A549 (cell line): ENCODE measurements around the gene PKP4. TPM values are rescaled to one million over a fixed set of nuclear protein-coding genes. Genes with fewer than 3 reads are reported as not detected.
A peak's percentile ranks its signal among the peaks of the same experiment; 100 is the strongest.

Experiments
- ATAC-seq, 2 experiments: fragments of 200-7000 bp in 1 of 2; fragments of >200 bp in 1 of 2; cut with Nextera tagmentation in 1 of 2; cut with Tn5 transposase in 1 of 2; 3 replicates each; pipeline versions ENCODE4 v1.8.0 to v1.9.1; 2018 to 2020; ENCODE audit warnings: mild to moderate bottlenecking in 1 of 2, moderate library complexity in 1 of 2
- CTCF ChIA-PET: fragments of 300-600 bp; sonication (Branson Sonifier 250); formaldehyde crosslinking; extraction: SDS; loops from one replicate; lab custom pipeline; 2021; ENCODE audit warnings: antibody characterized with exemption, inconsistent platforms; lab: Yijun Ruan, JAX
- POLR2A ChIA-PET: fragments of 350-600 bp; formaldehyde crosslinking; extraction: SDS; loops from one replicate; lab custom pipeline; 2021; ENCODE audit warnings: antibody characterized with exemption, inconsistent platforms; lab: Yijun Ruan, JAX
- DNase-seq, 2 experiments: peaks; one replicate each; pipeline versions ENCODE4 v3.0.0 to v3.0.0-alpha.2; 2011 to 2016; ENCODE audit warnings: low read depth in 1 of 2, low spot score in 1 of 2
- FAIRE-seq: peaks from 2 replicates; lab custom pipeline; 2011; peaks lifted over from hg19 to GRCh38; lab: Jason Lieb, UNC
- H3K27ac ChIP-seq, 2 experiments: fragments of >200 bp; sonication (Bioruptor Twin); formaldehyde crosslinking; 3 replicates each; pipeline ENCODE4 v1.5.1; 2016 to 2017
- H3K4me1 ChIP-seq: fragments of >200 bp; sonication (Bioruptor Twin); formaldehyde crosslinking; 3 replicates; pipeline ENCODE4 v1.6.1; 2016
- H3K4me2 ChIP-seq: fragments of >200 bp; sonication (Bioruptor Twin); formaldehyde crosslinking; 3 replicates; pipeline ENCODE4 v1.6.1; 2016
- H3K4me3 ChIP-seq: fragments of >200 bp; sonication (Bioruptor Twin); formaldehyde crosslinking; 3 replicates; pipeline ENCODE4 v1.5.1; 2016
- H3K9me3 ChIP-seq: fragments of >200 bp; sonication (Bioruptor Twin); formaldehyde crosslinking; 3 replicates; pipeline ENCODE4 v1.6.1; 2016
- CBX2 ChIP-seq: fragments of 200-600 bp; sonication (generic); IDR thresholded peaks from 2 replicates; pipeline ENCODE4 v1.6.1; 2016; ENCODE audit warnings: low read depth, mild to moderate bottlenecking, borderline replicate concordance
- CHD4 ChIP-seq: fragments of 200-600 bp; sonication (generic); IDR thresholded peaks from 2 replicates; pipeline ENCODE4 v1.6.1; 2016; ENCODE audit warnings: antibody characterized with exemption, mild to moderate bottlenecking, borderline replicate concordance
- EHMT2 ChIP-seq: fragments of 200-600 bp; sonication (generic); IDR thresholded peaks from 2 replicates; pipeline ENCODE4 v1.6.1; 2016; ENCODE audit warnings: antibody characterized with exemption, low read depth, mild to moderate bottlenecking, moderate library complexity
- FOSL2 ChIP-seq, 2 experiments: fragments of 450-650 bp in 1 of 2; fragments of >200 bp in 1 of 2; sonication (Bioruptor Twin) in 1 of 2; formaldehyde crosslinking; IDR thresholded peaks; 2 replicates each; pipeline versions ENCODE4 v1.5.0 to v1.6.1; 2016 to 2020; ENCODE audit warnings: mild to moderate bottlenecking in 1 of 2, moderate library complexity in 1 of 2
- GATA3 ChIP-seq: IDR thresholded peaks from 2 replicates; pipeline ENCODE4 v1.6.1; 2012; ENCODE audit warnings: borderline replicate concordance
- JUNB ChIP-seq: fragments of >200 bp; sonication (Bioruptor Twin); formaldehyde crosslinking; IDR thresholded peaks from 2 replicates; pipeline ENCODE4 v1.6.1; 2016
- RAD21 ChIP-seq, 2 experiments: fragments of >200 bp in 1 of 2; sonication (Bioruptor Twin) in 1 of 2; formaldehyde crosslinking in 1 of 2; IDR thresholded peaks in 1 of 2; conservative IDR thresholded peaks in 1 of 2; 2 replicates in 1 of 2; 3 replicates in 1 of 2; pipeline ENCODE4 v1.6.1; 2012 to 2018; ENCODE audit warnings: inconsistent platforms in 1 of 2
- SMC3 ChIP-seq: fragments of >200 bp; sonication (Bioruptor Twin); formaldehyde crosslinking; IDR thresholded peaks from 3 replicates; pipeline ENCODE4 v1.6.1; 2018; ENCODE audit warnings: inconsistent platforms
- SREBF2 ChIP-seq: fragments of 450-650 bp; IDR thresholded peaks from 2 replicates; pipeline ENCODE4 v1.6.1; 2014; ENCODE audit warnings: mild to moderate bottlenecking, moderate library complexity
- ZC3H11A ChIP-seq: fragments of 450-650 bp; IDR thresholded peaks from 2 replicates; pipeline ENCODE4 v1.6.1; 2014; ENCODE audit warnings: antibody characterized with exemption, mild to moderate bottlenecking
- WGBS: methylation state at CpG from one replicate; pipeline ENCODE4 v1.1.6; 2017; ENCODE audit errors: missing lambda C conversion rate; 5-methylcytosine and 5-hydroxymethylcytosine counted together
- polyA plus RNA-seq, 4 experiments: library from polyadenylated mRNA; depleted of rRNA in 3 of 4; stranded (reverse); fragments of >200 nt; fragmentation: RNase III in 1 of 4; extraction: RNeasy Plus Mini Kit Qiagen cat#74134 plus additional on column Dnase treatment in 1 of 4; gene quantifications; 2 replicates in 3 of 4; 3 replicates in 1 of 4; pipeline ENCODE4 v1.2.3, GENCODE V29; 2011 to 2017
- TF ChIP-seq, protein P1 (sequence below): fragments of >200 bp; sonication (Bioruptor Twin); formaldehyde crosslinking; IDR thresholded peaks from 3 replicates; pipeline ENCODE4 v1.5.1; 2016
- TF ChIP-seq, protein P2 (sequence below): IDR thresholded peaks from 2 replicates; pipeline ENCODE4 v1.6.1; 2012
- TF ChIP-seq, protein P3 (sequence below): IDR thresholded peaks from 2 replicates; pipeline ENCODE4 v1.6.1; 2012
- TF ChIP-seq, protein P4 (sequence below): fragments of 250-450 bp; sonication (Bioruptor Pico); IDR thresholded peaks from 2 replicates; pipeline ENCODE4 v1.5.0; 2021; ENCODE audit warnings: mild to moderate bottlenecking, moderate library complexity, borderline replicate concordance
- TF ChIP-seq, protein P5 (sequence below): fragments of 150-350 bp; IDR thresholded peaks from 2 replicates; pipeline ENCODE4 v1.6.1; 2014; ENCODE audit warnings: low read depth, mild to moderate bottlenecking, low read length

The PKP4 gene
- polyA plus RNA-seq, 2 of the 4 experiments (the other 2 are of a cell fraction): 27.0 to 56.6 TPM

DNA sequence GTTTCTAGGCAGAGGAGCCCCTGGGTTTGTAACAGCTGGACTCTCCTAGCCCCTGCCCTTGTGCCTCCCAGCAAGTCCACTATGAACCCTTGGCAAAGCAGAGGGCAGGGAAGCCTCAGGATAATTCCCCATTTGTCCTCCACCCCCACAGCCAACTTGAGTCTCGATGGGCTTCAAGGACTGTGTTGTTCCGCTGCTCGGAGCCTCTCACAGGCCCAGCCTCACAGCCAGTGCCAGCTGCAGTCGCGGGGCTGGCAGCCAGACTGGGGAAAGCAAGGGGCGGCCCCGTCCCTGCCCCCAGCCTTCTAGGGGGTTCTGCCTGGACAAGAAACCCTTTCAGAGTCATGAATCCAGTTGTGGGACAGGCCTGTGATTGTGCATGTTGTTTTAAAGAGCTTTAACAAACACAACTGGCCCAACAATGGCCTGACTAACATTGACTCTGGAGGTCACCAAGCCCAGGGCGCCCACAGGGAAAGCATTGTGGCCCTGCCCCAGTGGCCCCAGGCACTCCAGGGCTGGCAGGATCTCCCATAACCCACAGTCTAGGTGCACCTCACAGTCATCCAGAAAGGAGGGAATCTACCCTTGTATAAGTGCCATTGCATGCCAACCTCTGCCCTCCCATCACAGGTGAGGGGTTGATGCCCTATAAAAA, 266.6 kb downstream of the PKP4 start:
- no peak for TF ChIP-seq SREBF2
- CTCF ChIA-PET: interaction anchor here (0.6 to 7.8 kb wide), 14 partner anchors 9 to 690 kb away, joined by 3 to 56 read pairs (median 4); no protein-coding TSS in a partner anchor
- Histone ChIP-seq H3K9me3 (no peaks in the 10 kb centered on the region), H3K4me2 (peak overlapping the region; percentile 86), H3K4me1 (peaks cover 32% of the 10 kb centered on the region), H3K27ac (peak overlapping the region; percentile 71 to 85), H3K4me3 (peak overlapping the region; percentile 34; the same call in 1 of the 3 replicates)
- FAIRE-seq (no peak), ATAC-seq (peak in 1 of 2 experiments; percentile 7; a peak in 2 of 6 replicates), DNase-seq (no peak)
- POLR2A ChIA-PET: no interaction called here
- 93% methylated on average over 8 of the region's 8 CpGs for WGBS

DNA sequence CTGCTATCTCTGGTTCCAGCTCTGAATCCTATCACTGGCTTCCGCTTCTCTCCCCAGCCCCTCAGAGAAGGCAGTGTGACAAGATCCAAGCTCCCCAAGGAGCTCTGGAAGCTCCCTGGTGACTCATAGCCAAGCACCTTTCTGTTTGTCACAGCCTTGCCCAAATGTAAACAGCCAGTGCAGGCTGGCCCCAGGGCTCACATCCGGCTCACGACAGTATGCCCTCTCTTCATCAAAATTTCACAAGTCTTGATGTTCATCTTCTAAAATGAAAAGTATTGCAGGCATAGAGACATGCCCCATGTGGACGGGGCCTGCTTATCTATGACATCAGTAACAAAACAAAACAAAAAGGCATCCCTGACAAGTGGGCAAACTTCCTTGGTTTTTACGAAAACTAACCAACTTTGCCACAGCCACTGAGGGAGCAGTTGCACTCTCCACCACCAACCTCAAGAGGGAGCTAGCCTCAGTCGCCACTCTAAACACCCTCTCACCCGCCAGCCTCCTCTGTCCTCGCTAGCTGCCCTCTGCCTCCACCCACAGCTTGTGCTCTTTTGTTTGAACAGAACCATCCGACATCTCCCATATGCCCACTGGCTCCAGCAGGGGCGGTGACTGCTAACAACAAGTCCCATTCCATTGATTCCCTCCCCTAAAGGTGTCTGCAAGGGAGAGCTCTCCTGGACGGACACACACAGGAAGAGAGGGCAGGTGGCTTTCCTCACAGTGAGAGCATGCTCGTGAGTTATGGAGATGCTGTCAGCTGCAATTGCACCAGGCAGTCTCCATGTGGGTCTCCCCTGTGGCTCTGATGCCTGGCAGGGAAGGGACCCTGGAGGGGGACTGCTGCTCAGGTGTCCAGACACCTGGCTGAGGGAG, 267.4 kb downstream of the PKP4 start:
- FAIRE-seq (peak; percentile 82), DNase-seq (peak; percentile 84 to 89), ATAC-seq (peak; percentile 82 to 92)
- CTCF ChIA-PET: interaction anchor here (0.5 to 7.8 kb wide), 18 partner anchors 9 to 691 kb away, joined by 3 to 56 read pairs (median 4); no protein-coding TSS in a partner anchor
- H3K4me2 ChIP-seq: peak overlapping the region; percentile 86
- POLR2A ChIA-PET: interaction anchor here (1.4 kb wide), 1 partner anchor 36 kb away, joined by 4 read pairs; no protein-coding TSS in a partner anchor
- peaks cover 32% of the 10 kb centered on the region for H3K4me1 ChIP-seq
- TF ChIP-seq RAD21 (conservative IDR thresholded peaks at IDR 0.05 in 1 of 2, IDR thresholded peaks at IDR 0.05 in 1 of 2) (peak; percentile 31 to 42; a peak in 3 of 5 replicates), JUNB (peak; percentile 48), CHD4 (no peak), SMC3 (0 out of 3 replicates have a peak, but pooled peaks have one; percentile 1), SREBF2 (no peak), ZC3H11A (no peak), GATA3 (0 out of 2 replicates have a peak, but pooled peaks have one; percentile 38), EHMT2 (no peak), FOSL2 (IDR thresholded peaks at IDR 0.05) (peak; percentile 49; the same call in 1 of the 2 replicates), FOSL2 (CRISPR knock-in tag; IDR thresholded peaks at IDR 0.05) (peak; percentile 86), CBX2 (no peak)
- TF ChIP-seq, protein P1, sequence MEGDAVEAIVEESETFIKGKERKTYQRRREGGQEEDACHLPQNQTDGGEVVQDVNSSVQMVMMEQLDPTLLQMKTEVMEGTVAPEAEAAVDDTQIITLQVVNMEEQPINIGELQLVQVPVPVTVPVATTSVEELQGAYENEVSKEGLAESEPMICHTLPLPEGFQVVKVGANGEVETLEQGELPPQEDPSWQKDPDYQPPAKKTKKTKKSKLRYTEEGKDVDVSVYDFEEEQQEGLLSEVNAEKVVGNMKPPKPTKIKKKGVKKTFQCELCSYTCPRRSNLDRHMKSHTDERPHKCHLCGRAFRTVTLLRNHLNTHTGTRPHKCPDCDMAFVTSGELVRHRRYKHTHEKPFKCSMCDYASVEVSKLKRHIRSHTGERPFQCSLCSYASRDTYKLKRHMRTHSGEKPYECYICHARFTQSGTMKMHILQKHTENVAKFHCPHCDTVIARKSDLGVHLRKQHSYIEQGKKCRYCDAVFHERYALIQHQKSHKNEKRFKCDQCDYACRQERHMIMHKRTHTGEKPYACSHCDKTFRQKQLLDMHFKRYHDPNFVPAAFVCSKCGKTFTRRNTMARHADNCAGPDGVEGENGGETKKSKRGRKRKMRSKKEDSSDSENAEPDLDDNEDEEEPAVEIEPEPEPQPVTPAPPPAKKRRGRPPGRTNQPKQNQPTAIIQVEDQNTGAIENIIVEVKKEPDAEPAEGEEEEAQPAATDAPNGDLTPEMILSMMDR: peak; percentile 59
- TF ChIP-seq, protein P2, sequence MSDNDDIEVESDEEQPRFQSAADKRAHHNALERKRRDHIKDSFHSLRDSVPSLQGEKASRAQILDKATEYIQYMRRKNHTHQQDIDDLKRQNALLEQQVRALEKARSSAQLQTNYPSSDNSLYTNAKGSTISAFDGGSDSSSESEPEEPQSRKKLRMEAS: peak; percentile 17; the same call in 1 of the 2 replicates
- TF ChIP-seq, protein P3, sequence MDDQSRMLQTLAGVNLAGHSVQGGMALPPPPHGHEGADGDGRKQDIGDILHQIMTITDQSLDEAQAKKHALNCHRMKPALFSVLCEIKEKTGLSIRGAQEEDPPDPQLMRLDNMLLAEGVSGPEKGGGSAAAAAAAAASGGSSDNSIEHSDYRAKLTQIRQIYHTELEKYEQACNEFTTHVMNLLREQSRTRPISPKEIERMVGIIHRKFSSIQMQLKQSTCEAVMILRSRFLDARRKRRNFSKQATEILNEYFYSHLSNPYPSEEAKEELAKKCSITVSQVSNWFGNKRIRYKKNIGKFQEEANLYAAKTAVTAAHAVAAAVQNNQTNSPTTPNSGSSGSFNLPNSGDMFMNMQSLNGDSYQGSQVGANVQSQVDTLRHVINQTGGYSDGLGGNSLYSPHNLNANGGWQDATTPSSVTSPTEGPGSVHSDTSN: no peak
- TF ChIP-seq, protein P4, sequence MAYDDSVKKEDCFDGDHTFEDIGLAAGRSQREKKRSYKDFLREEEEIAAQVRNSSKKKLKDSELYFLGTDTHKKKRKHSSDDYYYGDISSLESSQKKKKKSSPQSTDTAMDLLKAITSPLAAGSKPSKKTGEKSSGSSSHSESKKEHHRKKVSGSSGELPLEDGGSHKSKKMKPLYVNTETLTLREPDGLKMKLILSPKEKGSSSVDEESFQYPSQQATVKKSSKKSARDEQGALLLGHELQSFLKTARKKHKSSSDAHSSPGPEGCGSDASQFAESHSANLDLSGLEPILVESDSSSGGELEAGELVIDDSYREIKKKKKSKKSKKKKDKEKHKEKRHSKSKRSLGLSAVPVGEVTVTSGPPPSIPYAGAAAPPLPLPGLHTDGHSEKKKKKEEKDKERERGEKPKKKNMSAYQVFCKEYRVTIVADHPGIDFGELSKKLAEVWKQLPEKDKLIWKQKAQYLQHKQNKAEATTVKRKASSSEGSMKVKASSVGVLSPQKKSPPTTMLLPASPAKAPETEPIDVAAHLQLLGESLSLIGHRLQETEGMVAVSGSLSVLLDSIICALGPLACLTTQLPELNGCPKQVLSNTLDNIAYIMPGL (CRISPR knock-in tag): no peak
- TF ChIP-seq, protein P5, sequence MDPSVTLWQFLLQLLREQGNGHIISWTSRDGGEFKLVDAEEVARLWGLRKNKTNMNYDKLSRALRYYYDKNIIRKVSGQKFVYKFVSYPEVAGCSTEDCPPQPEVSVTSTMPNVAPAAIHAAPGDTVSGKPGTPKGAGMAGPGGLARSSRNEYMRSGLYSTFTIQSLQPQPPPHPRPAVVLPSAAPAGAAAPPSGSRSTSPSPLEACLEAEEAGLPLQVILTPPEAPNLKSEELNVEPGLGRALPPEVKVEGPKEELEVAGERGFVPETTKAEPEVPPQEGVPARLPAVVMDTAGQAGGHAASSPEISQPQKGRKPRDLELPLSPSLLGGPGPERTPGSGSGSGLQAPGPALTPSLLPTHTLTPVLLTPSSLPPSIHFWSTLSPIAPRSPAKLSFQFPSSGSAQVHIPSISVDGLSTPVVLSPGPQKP: no peak
- TF ChIP-seq, all 56 proteins: peak for 7
- peak overlapping the region; percentile 71 to 85 for H3K27ac ChIP-seq
- H3K4me3 ChIP-seq: peak overlapping the region; percentile 34
- WGBS: 12% methylated on average over 12 of the region's 12 CpGs
- no peaks in the 10 kb centered on the region for H3K9me3 ChIP-seq
